Subcutaneous adipose tissue (tissue), 4 donors: ENCODE data around the gene CNEP1R1. TPM values are rescaled to one million over a fixed set of nuclear protein-coding genes. Genes with fewer than 3 reads are reported as not detected.

Experiments
- total RNA-seq, 4 donors: library from RNA; depleted of rRNA; stranded (reverse); fragments of >200 nt; gene quantifications; one replicate each; pipeline ENCODE4 v1.1.0, GENCODE V29; 2016
- TF ChIP-seq, protein P1 (sequence below): fragments of 450-650 bp; IDR thresholded peaks from one replicate; pipeline ENCODE4 v1.5.1; 2016; ENCODE audit warnings: low read depth, mild to moderate bottlenecking, control low read depth, antibody characterized with exemption, moderate library complexity

Gene CNEP1R1
- total RNA-seq, 4 donors from 2014 or later, result 10.9 to 39.8 (median 28.7) TPM

DNA sequence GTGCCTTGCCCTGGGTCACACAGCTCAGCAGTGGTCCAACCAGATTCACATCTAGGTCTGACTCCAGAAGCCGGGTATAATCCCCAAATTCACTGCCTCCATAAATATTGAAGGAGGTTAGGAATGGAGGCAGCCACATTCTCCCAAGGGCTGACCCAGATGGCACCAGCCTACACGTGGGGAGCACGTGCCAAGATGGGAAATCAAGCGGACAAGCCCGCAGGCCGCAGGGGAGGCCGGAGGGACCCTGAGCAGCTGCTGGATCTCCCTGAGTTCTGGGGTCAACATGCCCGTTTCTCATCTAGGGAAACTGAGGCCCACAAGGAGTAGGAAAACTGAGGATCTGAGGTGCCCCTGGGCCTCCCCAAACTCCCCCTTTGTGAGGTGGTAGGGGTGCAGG lies 32.2 kb upstream of the CNEP1R1 start:
- TF ChIP-seq, protein P1, sequence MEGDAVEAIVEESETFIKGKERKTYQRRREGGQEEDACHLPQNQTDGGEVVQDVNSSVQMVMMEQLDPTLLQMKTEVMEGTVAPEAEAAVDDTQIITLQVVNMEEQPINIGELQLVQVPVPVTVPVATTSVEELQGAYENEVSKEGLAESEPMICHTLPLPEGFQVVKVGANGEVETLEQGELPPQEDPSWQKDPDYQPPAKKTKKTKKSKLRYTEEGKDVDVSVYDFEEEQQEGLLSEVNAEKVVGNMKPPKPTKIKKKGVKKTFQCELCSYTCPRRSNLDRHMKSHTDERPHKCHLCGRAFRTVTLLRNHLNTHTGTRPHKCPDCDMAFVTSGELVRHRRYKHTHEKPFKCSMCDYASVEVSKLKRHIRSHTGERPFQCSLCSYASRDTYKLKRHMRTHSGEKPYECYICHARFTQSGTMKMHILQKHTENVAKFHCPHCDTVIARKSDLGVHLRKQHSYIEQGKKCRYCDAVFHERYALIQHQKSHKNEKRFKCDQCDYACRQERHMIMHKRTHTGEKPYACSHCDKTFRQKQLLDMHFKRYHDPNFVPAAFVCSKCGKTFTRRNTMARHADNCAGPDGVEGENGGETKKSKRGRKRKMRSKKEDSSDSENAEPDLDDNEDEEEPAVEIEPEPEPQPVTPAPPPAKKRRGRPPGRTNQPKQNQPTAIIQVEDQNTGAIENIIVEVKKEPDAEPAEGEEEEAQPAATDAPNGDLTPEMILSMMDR, result no peak

DNA sequence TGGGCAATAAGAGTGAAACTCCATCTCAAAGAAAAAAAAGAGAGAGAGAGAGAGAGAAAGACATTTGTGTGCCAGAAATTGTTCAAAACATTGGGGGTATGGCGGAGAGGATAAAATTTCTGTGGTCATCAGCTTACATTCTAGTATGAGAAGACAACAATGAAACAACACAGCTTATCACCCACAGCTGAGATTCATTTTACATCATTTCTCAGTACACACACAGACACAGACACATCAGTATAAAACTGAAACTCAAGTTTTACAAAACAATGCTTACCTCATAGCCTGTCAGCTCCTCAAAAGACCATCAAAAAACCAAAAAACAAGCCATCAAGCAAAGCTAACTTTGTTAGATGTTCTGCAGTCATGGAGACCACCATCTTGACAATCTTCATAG lies 31.4 kb upstream of the CNEP1R1 start:
- TF ChIP-seq, protein P1, result no peak

DNA sequence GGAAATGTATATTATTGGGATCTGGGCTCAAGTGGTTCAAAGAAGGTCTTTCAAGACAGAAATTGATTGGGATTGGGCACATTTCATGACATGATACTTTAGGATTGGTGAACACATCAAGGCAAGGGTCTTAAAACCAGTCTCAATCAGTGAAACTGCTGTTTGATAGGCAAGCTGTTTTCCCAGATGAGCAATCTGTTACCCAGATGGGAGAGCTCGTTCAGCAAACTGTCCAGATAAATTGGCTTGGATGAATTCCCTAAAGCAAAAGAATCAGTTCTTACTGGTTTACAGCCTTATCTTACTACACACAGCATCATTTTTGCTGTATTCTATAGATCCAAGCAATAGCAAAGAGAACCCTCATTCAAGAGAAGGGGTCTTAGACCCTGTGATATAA lies 31.0 kb upstream of the CNEP1R1 start:
- TF ChIP-seq, protein P1, result no peak

DNA sequence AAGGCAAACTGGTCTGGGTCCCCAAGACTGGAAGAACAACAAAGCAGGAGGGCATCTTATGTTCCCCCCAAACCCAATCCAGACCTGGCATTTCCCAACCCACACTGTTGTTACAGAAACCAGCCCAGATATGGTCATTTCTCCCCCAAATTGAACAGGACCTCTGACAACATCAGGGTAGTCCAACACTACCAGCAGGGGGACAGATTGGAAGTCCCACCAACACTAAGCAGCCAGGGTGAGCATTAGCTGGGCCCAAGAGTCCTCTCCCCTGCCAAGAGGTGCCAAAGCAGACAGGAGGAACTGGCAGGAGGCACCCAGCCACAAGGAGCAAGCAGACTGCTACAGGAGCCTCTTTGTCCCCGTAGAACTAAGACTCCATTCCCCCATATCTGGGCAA lies 29.3 kb upstream of the CNEP1R1 start:
- TF ChIP-seq, protein P1, result no peak

DNA sequence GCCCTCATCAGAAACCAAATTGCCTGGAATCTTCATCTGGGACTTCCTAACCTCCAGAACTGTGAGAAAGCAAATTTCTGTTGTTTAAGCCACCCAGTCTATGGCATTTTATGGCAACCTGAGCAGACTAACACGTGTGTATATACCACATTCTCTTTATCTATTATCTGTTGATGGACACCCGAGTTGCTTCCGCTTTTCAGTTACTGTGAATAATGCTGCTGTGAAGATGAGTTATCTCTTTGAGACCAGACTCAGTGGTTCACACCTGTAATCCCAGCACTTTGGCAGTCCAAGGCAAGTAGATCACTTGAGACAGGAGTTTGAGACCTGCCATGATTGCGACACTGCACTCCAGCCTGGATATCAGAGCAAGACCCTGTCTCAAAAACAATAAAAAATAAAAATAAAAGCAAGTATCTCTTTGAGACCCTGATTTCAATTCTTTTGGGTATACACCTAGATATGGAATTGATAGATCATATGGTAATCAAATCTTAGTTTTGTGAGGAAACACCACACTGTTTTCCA lies 27.2 kb upstream of the CNEP1R1 start:
- TF ChIP-seq, protein P1, result no peak

DNA sequence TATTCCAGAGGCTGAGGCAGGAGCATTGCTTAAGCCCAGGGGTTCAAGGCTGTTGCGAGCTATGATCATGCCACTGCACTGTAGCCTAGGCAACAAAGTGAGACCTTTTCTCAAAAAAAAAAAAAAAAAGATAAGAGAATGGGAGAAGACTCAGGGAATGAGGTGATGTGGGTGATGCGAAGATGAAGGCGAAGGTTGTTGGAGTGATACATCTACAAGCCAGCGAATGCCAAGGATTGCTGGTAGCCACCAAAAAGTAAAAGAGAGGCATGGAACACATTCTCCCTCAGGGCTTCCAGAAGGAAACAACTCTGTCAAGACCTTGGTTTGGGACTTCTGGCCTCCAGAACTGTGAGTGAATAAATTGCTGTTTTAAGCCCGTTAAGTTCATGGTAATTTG lies 26.0 kb upstream of the CNEP1R1 start:
- TF ChIP-seq, protein P1, result no peak

DNA sequence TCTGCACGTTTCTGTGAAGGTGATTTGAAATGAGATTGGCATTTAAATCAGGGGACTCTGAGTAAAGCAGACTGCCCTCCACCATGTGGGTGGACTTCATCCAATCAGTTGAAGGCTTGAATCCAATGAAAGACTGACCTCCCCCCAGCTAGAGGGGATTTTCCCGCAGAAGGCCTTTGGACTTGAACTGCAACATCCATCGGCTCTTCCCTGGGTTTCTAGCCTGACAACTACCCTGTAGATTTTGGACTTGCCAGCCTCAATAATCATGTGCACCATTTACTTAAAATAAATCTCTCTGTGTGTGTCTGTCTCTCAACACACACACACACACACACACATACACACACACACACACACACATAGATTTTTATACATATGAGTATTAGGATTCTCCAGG lies 23.9 kb upstream of the CNEP1R1 start:
- TF ChIP-seq, protein P1, result no peak
